HepG2 (cell line): ENCODE data around the gene ATG4D. TPM values are rescaled to one million over a fixed set of nuclear protein-coding genes. Genes with fewer than 3 reads are reported as not detected.
A peak's percentile ranks its signal among the peaks of the same experiment; 100 is the strongest.

Experiments used
- ATAC-seq: fragments of 200-7000 bp; cut with Tn5 transposase; 3 replicates; pipeline ENCODE4 v1.9.1; 2020; ENCODE audit warnings: mild to moderate bottlenecking, moderate library complexity
- BruUV-seq: library from RNA; stranded (reverse); fragments of 400-500 nt; replicated peaks from 2 replicates; lab custom pipeline; 2021; lab: Mats Ljungman, UMichigan
- CTCF ChIA-PET: fragments of 300-600 bp; formaldehyde crosslinking; extraction: SDS; loops from one replicate; lab custom pipeline; 2021; ENCODE audit warnings: low total read pairs, inconsistent platforms, low intra/inter-chr PET ratio; lab: Yijun Ruan, JAX
- POLR2A ChIA-PET: fragments of 350-600 bp; sonication (Branson Sonifier 250); formaldehyde crosslinking; loops from one replicate; lab custom pipeline; 2020; ENCODE audit warnings: antibody characterized with exemption, inconsistent platforms; lab: Yijun Ruan, JAX
- DNase-seq: peaks from one replicate; pipeline ENCODE4 v3.0.0-alpha.2; 2015; ENCODE audit warnings: low spot score
- FAIRE-seq: peaks from 3 replicates; lab custom pipeline; 2011; peaks lifted over from hg19 to GRCh38; lab: Jason Lieb, UNC
- H2AFZ ChIP-seq: one replicate; pipeline ENCODE4 v1.6.1; 2011; ENCODE audit warnings: low read length, inconsistent platforms
- H3K27ac ChIP-seq: fragments of 300-600 bp; 3 replicates; pipeline ENCODE4 v1.8.0; 2011; ENCODE audit warnings: mixed run types, mild to moderate bottlenecking, mixed read lengths, low read length, inconsistent platforms; ENCODE audit not compliant: insufficient read depth; ENCODE audit errors: extremely low read length
- H3K27me3 ChIP-seq, 2 experiments: fragments of 200-600 bp in 1 of 2; 2 replicates in 1 of 2; 3 replicates in 1 of 2; pipeline versions ENCODE4 v1.6.0 to v1.8.0; 2011; ENCODE audit warnings: low read length in 2 of 2, mild to moderate bottlenecking in 2 of 2, moderate library complexity in 2 of 2, inconsistent platforms in 1 of 2; ENCODE audit not compliant: insufficient read depth in 2 of 2, control insufficient read depth in 1 of 2
- H3K36me3 ChIP-seq, 2 experiments: fragments of 200-600 bp in 1 of 2; replicated peaks in 1 of 2; 2 replicates in 1 of 2; 3 replicates in 1 of 2; pipeline versions ENCODE4 v1.5.1 to v1.8.0; 2011; ENCODE audit warnings: low read length in 2 of 2, inconsistent platforms in 1 of 2; ENCODE audit not compliant: insufficient read depth in 2 of 2, control insufficient read depth in 1 of 2
- H3K4me1 ChIP-seq: 2 replicates; pipeline ENCODE4 v1.5.1; 2012; ENCODE audit warnings: low read length, inconsistent platforms; ENCODE audit not compliant: insufficient read depth
- H3K4me2 ChIP-seq: 2 replicates; pipeline ENCODE4 v1.6.0; 2011; ENCODE audit warnings: low read depth, low read length, inconsistent platforms
- H3K4me3 ChIP-seq, 3 experiments: fragments of 200-600 bp in 1 of 3; sonication (generic), shearing (Covaris generic) in 1 of 3; replicated peaks in 1 of 3; 2 replicates each; pipeline ENCODE4 v1.5.1; 2011 to 2016; ENCODE audit warnings: low read length in 3 of 3, inconsistent platforms in 2 of 3, low read depth in 2 of 3, mild to moderate bottlenecking in 2 of 3, control low read depth in 1 of 3, mixed read lengths in 1 of 3; ENCODE audit not compliant: insufficient read depth in 1 of 3
- H3K79me2 ChIP-seq: one replicate; pipeline ENCODE4 v1.6.1; 2011; ENCODE audit warnings: low read length, inconsistent platforms; ENCODE audit not compliant: insufficient read depth
- H3K9ac ChIP-seq: 2 replicates; pipeline ENCODE4 v1.6.0; 2011; ENCODE audit warnings: mild to moderate bottlenecking, low read depth, low read length, inconsistent platforms; ENCODE audit not compliant: insufficient read depth
- H3K9me3 ChIP-seq: 2 replicates; pipeline ENCODE4 v1.5.1; 2012; ENCODE audit warnings: mild to moderate bottlenecking, low read length
- H4K20me1 ChIP-seq: 2 replicates; pipeline ENCODE4 v1.6.0; 2011; ENCODE audit warnings: inconsistent platforms, mild to moderate bottlenecking, low read length, moderate library complexity; ENCODE audit not compliant: insufficient read depth
- CTCF ChIP-seq: sonication (generic); formaldehyde crosslinking; IDR thresholded peaks from 2 replicates; pipeline ENCODE4 v1.5.0; 2020; ENCODE audit warnings: mild to moderate bottlenecking, missing genetic modification reagents, moderate library complexity
- HNRNPL ChIP-seq: fragments of 200-400 bp; formaldehyde crosslinking; IDR thresholded peaks from 2 replicates; pipeline ENCODE4 v1.6.1; 2017; ENCODE audit warnings: mild to moderate bottlenecking, low read depth, low read length
- SRSF1 ChIP-seq: fragments of 200-400 bp; formaldehyde crosslinking; optimal IDR thresholded peaks from 2 replicates; pipeline ENCODE3; 2017; ENCODE audit warnings: mild to moderate bottlenecking, low read depth, low read length, moderate library complexity
- TRIM24 ChIP-seq: sonication (generic); formaldehyde crosslinking; IDR thresholded peaks from 2 replicates; pipeline ENCODE4 v1.8.0; 2022; ENCODE audit warnings: mild to moderate bottlenecking, missing genetic modification reagents
- ZNF597 ChIP-seq: sonication (generic); formaldehyde crosslinking; IDR thresholded peaks from 2 replicates; pipeline ENCODE4 v1.5.0; 2020; ENCODE audit warnings: missing genetic modification reagents
- ZNF652 ChIP-seq: IDR thresholded peaks from 2 replicates; pipeline ENCODE4 v1.6.1; 2016; ENCODE audit warnings: low read depth, borderline replicate concordance
- ZNF782 ChIP-seq: sonication (generic); formaldehyde crosslinking; IDR thresholded peaks from 2 replicates; pipeline ENCODE4 v1.4.0; 2020; ENCODE audit warnings: missing genetic modification reagents, mild to moderate bottlenecking, borderline replicate concordance
- WGBS: methylation state at CpG from one replicate; pipeline ENCODE4 v1.1.6; 2017; ENCODE audit warnings: low lambda C conversion rate; 5-methylcytosine and 5-hydroxymethylcytosine counted together
- in situ Hi-C: cut with HindIII; loops from 2 replicates; pipeline ENCODE4 v1.10.0; 2017; ENCODE audit warnings: low pct_unique_long_range_greater_than_20kb; ENCODE audit not compliant: extremely low pct_ligation_motif_present
- intact Hi-C: fragments of 100-400 bp; cut with micrococcal nuclease; formaldehyde crosslinking; loops from one replicate; pipeline ENCODE4 v1.10.0; 2022; ENCODE audit not compliant: unreplicated experiment
- polyA plus RNA-seq, 8 experiments: library from polyadenylated mRNA; depleted of rRNA in 3 of 8; stranded (reverse) in 7 of 8; unstranded in 1 of 8; fragments of >200 nt; fragmentation: Illumina TruSeq in 4 of 8; extraction: Trizol in 4 of 8; gene quantifications; 2 replicates each; pipeline versions ENCODE4 v1.2.1 to v1.2.3, GENCODE V29; 2011 to 2016; ENCODE audit warnings: low read depth in 4 of 8, missing spikeins in 1 of 8, mixed read lengths in 1 of 8; ENCODE audit not compliant: insufficient read depth in 1 of 8
- total RNA-seq, 5 experiments: library from RNA; depleted of rRNA; stranded (reverse); fragments of >200 nt; fragmentation: Illumina TruSeq; extraction: Trizol; gene quantifications; 2 replicates each; pipeline ENCODE4 v1.2.3, GENCODE V29; 2016; ENCODE audit warnings: low read depth in 1 of 5
- TF ChIP-seq, protein P1 (sequence below): sonication (generic); formaldehyde crosslinking; IDR thresholded peaks from 2 replicates; pipeline ENCODE4 v1.4.0; 2020; ENCODE audit warnings: missing genetic modification reagents, borderline replicate concordance

ATG4D gene
- total and polyA plus RNA-seq, 2 of the 13 experiments (the other 11 are each of a cell fraction or from before 2014, with no cell fraction given), result 17.8 to 19.0 TPM

DNA sequence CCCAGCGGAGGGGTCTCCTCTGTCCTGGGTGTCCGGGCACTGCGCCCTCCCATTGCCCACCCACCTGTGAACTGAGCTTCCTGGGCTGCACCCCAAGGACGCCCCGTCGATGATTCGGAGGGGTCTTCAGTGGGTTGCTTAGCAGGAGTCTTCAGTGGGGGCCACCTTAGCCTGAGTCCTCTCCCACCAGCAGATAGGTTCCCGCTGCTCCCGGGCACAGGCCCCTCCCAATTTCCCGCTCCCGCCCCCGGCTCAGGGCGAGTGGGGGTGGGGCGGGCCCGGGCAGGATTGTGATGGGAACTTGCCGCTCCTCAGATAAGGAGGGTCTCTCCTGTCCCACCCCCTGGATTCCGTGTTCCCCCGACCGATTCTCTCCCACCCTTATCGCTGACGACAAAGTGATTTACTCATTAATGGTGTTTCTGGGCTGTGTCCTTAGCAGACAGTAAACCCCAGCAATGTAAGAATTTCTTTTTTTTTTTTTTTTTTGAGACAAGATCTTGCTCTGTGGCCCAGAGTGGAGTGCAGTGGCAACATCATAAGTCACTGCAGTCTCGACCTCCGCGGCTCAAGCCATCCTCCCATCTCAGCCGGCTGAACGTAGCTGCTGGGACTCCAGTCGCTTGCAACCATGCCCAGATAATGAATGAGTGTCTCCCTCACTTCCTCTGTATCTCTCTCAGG is 25.8 kb upstream of the ATG4D start (continued):
- TF ChIP-seq CTCF (CRISPR knock-in tag) (no peak), HNRNPL (0 out of 2 replicates have a peak, but pooled peaks have one; percentile 8)

- H3K9ac ChIP-seq, result no peak overlapping the region
- no peak overlapping the region for H2AFZ ChIP-seq
- POLR2A ChIA-PET, result no interaction called here
- no peak; the same call in 2 of the 3 replicates for ATAC-seq
- no peak for DNase-seq
- H3K4me3 ChIP-seq, result peak overlapping the region in 1 of 3 experiments; percentile 66; a peak in 1 of 6 replicates
- intact Hi-C loops (no loop called here), in situ Hi-C loops (no loop called here)
- no TSS peak for BruUV-seq
- H3K79me2 ChIP-seq, result no peaks in the 10 kb centered on the region
- H3K9me3 ChIP-seq, result no peaks in the 10 kb centered on the region
- no peak for TF ChIP-seq ZNF597 (CRISPR knock-in tag)
- TF ChIP-seq ZNF652, result 0 out of 2 replicates have a peak, but pooled peaks have one; percentile 32
- no peak for TF ChIP-seq ZNF782 (CRISPR knock-in tag)
- TF ChIP-seq, protein P1, sequence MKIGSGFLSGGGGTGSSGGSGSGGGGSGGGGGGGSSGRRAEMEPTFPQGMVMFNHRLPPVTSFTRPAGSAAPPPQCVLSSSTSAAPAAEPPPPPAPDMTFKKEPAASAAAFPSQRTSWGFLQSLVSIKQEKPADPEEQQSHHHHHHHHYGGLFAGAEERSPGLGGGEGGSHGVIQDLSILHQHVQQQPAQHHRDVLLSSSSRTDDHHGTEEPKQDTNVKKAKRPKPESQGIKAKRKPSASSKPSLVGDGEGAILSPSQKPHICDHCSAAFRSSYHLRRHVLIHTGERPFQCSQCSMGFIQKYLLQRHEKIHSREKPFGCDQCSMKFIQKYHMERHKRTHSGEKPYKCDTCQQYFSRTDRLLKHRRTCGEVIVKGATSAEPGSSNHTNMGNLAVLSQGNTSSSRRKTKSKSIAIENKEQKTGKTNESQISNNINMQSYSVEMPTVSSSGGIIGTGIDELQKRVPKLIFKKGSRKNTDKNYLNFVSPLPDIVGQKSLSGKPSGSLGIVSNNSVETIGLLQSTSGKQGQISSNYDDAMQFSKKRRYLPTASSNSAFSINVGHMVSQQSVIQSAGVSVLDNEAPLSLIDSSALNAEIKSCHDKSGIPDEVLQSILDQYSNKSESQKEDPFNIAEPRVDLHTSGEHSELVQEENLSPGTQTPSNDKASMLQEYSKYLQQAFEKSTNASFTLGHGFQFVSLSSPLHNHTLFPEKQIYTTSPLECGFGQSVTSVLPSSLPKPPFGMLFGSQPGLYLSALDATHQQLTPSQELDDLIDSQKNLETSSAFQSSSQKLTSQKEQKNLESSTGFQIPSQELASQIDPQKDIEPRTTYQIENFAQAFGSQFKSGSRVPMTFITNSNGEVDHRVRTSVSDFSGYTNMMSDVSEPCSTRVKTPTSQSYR (CRISPR knock-in tag), result no peak
- TF ChIP-seq TRIM24 (CRISPR knock-in tag), result no peak
- no peak for TF ChIP-seq SRSF1
- peaks cover 48% of the 10 kb centered on the region for H3K4me1 ChIP-seq
- no peaks in the 10 kb centered on the region for H4K20me1 ChIP-seq
- FAIRE-seq, result no peak
- H3K36me3 ChIP-seq, result no peaks in the 10 kb centered on the region
- 26% methylated on average over 24 of the region's 33 CpGs for whole genome bisulfite sequencing
- H3K4me2 ChIP-seq, result peak overlapping the region; percentile 74
- H3K27me3 ChIP-seq, result peaks cover 15 to 60% of the 10 kb centered on the region in 2 experiments
- H3K27ac ChIP-seq, result no peak overlapping the region
- CTCF ChIA-PET, result no interaction called here
These were observed 25.0 kb upstream of the ATG4D start for GRCh38 chr19:10518444-10519361.
